IPS-15b (cell line): ENCODE data around the gene ATP2C1.
"Not testable (repeated sequence)": the region's sequence is repeated elsewhere in the genome, so short reads cannot be mapped to it uniquely, and the experiment has no call there.

Experiments used
- H3K27me3 ChIP-seq: one replicate; pipeline ENCODE4 v1.6.1; 2013; ENCODE audit warnings: low read length; ENCODE audit not compliant: control insufficient read depth, insufficient read depth
- H3K36me3 ChIP-seq: one replicate; pipeline ENCODE4 v1.6.1; 2013; ENCODE audit warnings: low read length; ENCODE audit not compliant: control insufficient read depth, insufficient read depth
- H3K4me1 ChIP-seq: one replicate; pipeline ENCODE4 v1.6.1; 2013; ENCODE audit warnings: mild to moderate bottlenecking, low read length; ENCODE audit not compliant: control insufficient read depth, insufficient read depth
- H3K4me3 ChIP-seq: one replicate; pipeline ENCODE4 v1.5.1; 2013; ENCODE audit warnings: low read depth, low read length
- H3K9ac ChIP-seq: one replicate; pipeline ENCODE4 v1.6.1; 2013; ENCODE audit warnings: low read depth, mild to moderate bottlenecking, low read length
- H3K9me3 ChIP-seq: one replicate; pipeline ENCODE4 v1.6.1; 2013; ENCODE audit warnings: mild to moderate bottlenecking, low read length; ENCODE audit not compliant: control insufficient read depth, insufficient read depth

Gene ATP2C1

GRCh38 chr3:130969621-130970020 lies 75.7 kb downstream of the ATP2C1 start:
- Histone ChIP-seq H3K27me3 (no peaks in the 10 kb centered on the region), H3K36me3 (no peaks in the 10 kb centered on the region), H3K9ac (no peak overlapping the region), H3K4me3 (no peak overlapping the region), H3K4me1 (no peaks in the 10 kb centered on the region), H3K9me3 (no peaks in the 10 kb centered on the region)

- Histone ChIP-seq H3K9ac (no peak overlapping the region), H3K9me3 (no peaks in the 10 kb centered on the region), H3K27me3 (no peaks in the 10 kb centered on the region), H3K4me3 (no peak overlapping the region), H3K36me3 (no peaks in the 10 kb centered on the region), H3K4me1 (no peaks in the 10 kb centered on the region)
These were observed 77.3 kb downstream of the ATP2C1 start for GRCh38 chr3:130971208-130971607.

- H3K4me3 ChIP-seq, H3K4me1 ChIP-seq, H3K9ac ChIP-seq, H3K36me3 ChIP-seq, H3K9me3 ChIP-seq, H3K27me3 ChIP-seq: not testable (repeated sequence)
These were observed 78.7 kb downstream of the ATP2C1 start for GRCh38 chr3:130972592-130972991.

- Histone ChIP-seq H3K4me1 (no peaks in the 10 kb centered on the region), H3K36me3 (no peaks in the 10 kb centered on the region), H3K27me3 (no peaks in the 10 kb centered on the region), H3K9me3 (no peaks in the 10 kb centered on the region), H3K4me3 (no peak overlapping the region), H3K9ac (no peak overlapping the region)
These were observed 79.5 kb downstream of the ATP2C1 start for GRCh38 chr3:130973406-130973805.

- no peak overlapping the region for H3K4me3 ChIP-seq
- no peaks in the 10 kb centered on the region for H3K9me3 ChIP-seq
- no peaks in the 10 kb centered on the region for H3K4me1 ChIP-seq
- no peaks in the 10 kb centered on the region for H3K27me3 ChIP-seq
- H3K36me3 ChIP-seq = no peaks in the 10 kb centered on the region
- no peak overlapping the region for H3K9ac ChIP-seq
These were observed 80.3 kb downstream of the ATP2C1 start for GRCh38 chr3:130974201-130974600.

GRCh38 chr3:130975251-130975650 lies 81.4 kb downstream of the ATP2C1 start:
- no peak overlapping the region for H3K4me3 ChIP-seq
- H3K36me3 ChIP-seq = no peaks in the 10 kb centered on the region
- H3K27me3 ChIP-seq = no peaks in the 10 kb centered on the region
- H3K9me3 ChIP-seq = no peaks in the 10 kb centered on the region
- no peaks in the 10 kb centered on the region for H3K4me1 ChIP-seq
- no peak overlapping the region for H3K9ac ChIP-seq

GRCh38 chr3:130976706-130977105 lies 82.8 kb downstream of the ATP2C1 start:
- Histone ChIP-seq H3K9ac (no peak overlapping the region), H3K36me3 (no peaks in the 10 kb centered on the region), H3K27me3 (no peaks in the 10 kb centered on the region), H3K4me1 (no peaks in the 10 kb centered on the region), H3K9me3 (no peaks in the 10 kb centered on the region), H3K4me3 (no peak overlapping the region)

- Histone ChIP-seq H3K9ac (no peak overlapping the region), H3K27me3 (no peaks in the 10 kb centered on the region), H3K4me3 (no peak overlapping the region), H3K4me1 (no peaks in the 10 kb centered on the region), H3K36me3 (no peaks in the 10 kb centered on the region), H3K9me3 (no peaks in the 10 kb centered on the region)
These were observed 85.2 kb downstream of the ATP2C1 start for GRCh38 chr3:130979117-130979516.

- H3K9me3 ChIP-seq = no peaks in the 10 kb centered on the region
- H3K27me3 ChIP-seq = no peaks in the 10 kb centered on the region
- H3K4me1 ChIP-seq = no peaks in the 10 kb centered on the region
- H3K36me3 ChIP-seq = no peaks in the 10 kb centered on the region
- H3K9ac ChIP-seq = no peak overlapping the region
- no peak overlapping the region for H3K4me3 ChIP-seq
These were observed 87.6 kb downstream of the ATP2C1 start for GRCh38 chr3:130981469-130981868.

- Histone ChIP-seq H3K4me3 (no peak overlapping the region), H3K9ac (no peak overlapping the region), H3K36me3 (peaks cover 3% of the 10 kb centered on the region), H3K9me3 (no peaks in the 10 kb centered on the region), H3K27me3 (no peaks in the 10 kb centered on the region), H3K4me1 (no peaks in the 10 kb centered on the region)
These were observed 96.4 kb downstream of the ATP2C1 start for GRCh38 chr3:130990282-130990681.

GRCh38 chr3:130991126-130991525 lies 97.2 kb downstream of the ATP2C1 start:
- no peak overlapping the region for H3K4me3 ChIP-seq
- no peaks in the 10 kb centered on the region for H3K4me1 ChIP-seq
- peaks cover 3% of the 10 kb centered on the region for H3K36me3 ChIP-seq

GRCh38 chr3:130992344-130992743 lies 98.5 kb downstream of the ATP2C1 start:
- no peaks in the 10 kb centered on the region for H3K27me3 ChIP-seq
- no peak overlapping the region for H3K9ac ChIP-seq
- H3K4me1 ChIP-seq = no peaks in the 10 kb centered on the region
- no peaks in the 10 kb centered on the region for H3K9me3 ChIP-seq
- no peak overlapping the region for H3K4me3 ChIP-seq
- H3K36me3 ChIP-seq = peaks cover 3% of the 10 kb centered on the region

More at GRCh38 chr3:130991126-130991525, 97.2 kb downstream of the ATP2C1 start:
- no peak overlapping the region for H3K9ac ChIP-seq
- H3K27me3 ChIP-seq = no peaks in the 10 kb centered on the region
- no peaks in the 10 kb centered on the region for H3K9me3 ChIP-seq

GRCh38 chr3:130997289-130997688 lies 103.4 kb downstream of the ATP2C1 start:
- Histone ChIP-seq H3K4me3 (no peak overlapping the region), H3K4me1 (no peaks in the 10 kb centered on the region), H3K27me3 (no peaks in the 10 kb centered on the region), H3K9me3 (no peaks in the 10 kb centered on the region), H3K9ac (no peak overlapping the region), H3K36me3 (no peaks in the 10 kb centered on the region)
